Thoracic aorta (tissue), 2 donors: ENCODE measurements around the gene MAMSTR. TPM values are rescaled to one million over a fixed set of nuclear protein-coding genes. Genes with fewer than 3 reads are reported as not detected.
"Not testable (repeated sequence)": the region's sequence is repeated elsewhere in the genome, so short reads cannot be mapped to it uniquely, and the experiment has no call there.

Source experiments
- ATAC-seq: fragments of 150-250 bp; one replicate; pipeline ENCODE4 v1.8.0; 2017; ENCODE audit warnings: low read depth; ENCODE audit not compliant: insufficient number of reproducible peaks, low FRiP score
- DNase-seq: peaks from one replicate; pipeline ENCODE4 v3.0.0-alpha.2; 2020; ENCODE audit warnings: low spot score
- H3K27ac ChIP-seq, 2 donors: fragments of 200-600 bp; sonication (generic); 1 replicate in 1 of 2; 2 replicates in 1 of 2; pipeline ENCODE4 v1.5.1; 2016; ENCODE audit warnings: mild to moderate bottlenecking in 2 of 2, moderate library complexity in 2 of 2
- H3K27me3 ChIP-seq: fragments of 200-600 bp; sonication (generic); replicated peaks from 2 replicates; pipeline ENCODE4 v1.6.0; 2016; ENCODE audit warnings: mild to moderate bottlenecking; ENCODE audit not compliant: insufficient read depth
- H3K36me3 ChIP-seq: fragments of 200-600 bp; sonication (generic); one replicate; pipeline ENCODE4 v1.5.1; 2016
- H3K4me1 ChIP-seq, 2 donors: fragments of 200-600 bp; sonication (generic); 1 replicate in 1 of 2; 2 replicates in 1 of 2; pipeline versions ENCODE4 v1.5.1 to v1.6.0; 2016; ENCODE audit warnings: low read depth in 2 of 2, mild to moderate bottlenecking in 1 of 2; ENCODE audit not compliant: control insufficient read depth in 1 of 2
- H3K4me3 ChIP-seq: fragments of 200-600 bp; sonication (generic); 2 replicates; pipeline ENCODE4 v1.5.1; 2016; ENCODE audit warnings: mild to moderate bottlenecking
- H3K9me3 ChIP-seq: fragments of 200-600 bp; sonication (generic); 2 replicates; pipeline ENCODE4 v1.5.1; 2016
- CTCF ChIP-seq: fragments of 200-600 bp; sonication (generic); IDR thresholded peaks from one replicate; pipeline ENCODE4 v1.5.1; 2019; ENCODE audit warnings: antibody characterized with exemption
- total RNA-seq, 2 donors: library from RNA; depleted of rRNA; stranded (reverse); fragments of >200 nt; gene quantifications; one replicate each; pipeline versions ENCODE4 v1.1.0 to v1.2.3, GENCODE V29; 2016

The MAMSTR gene
- total RNA-seq, 2 donors from 2014 or later, result not detected

- DNase-seq (no peak), ATAC-seq (no peak)
- no peak overlapping the region for H3K27ac ChIP-seq
- TF ChIP-seq CTCF, result no peak
- H3K9me3 ChIP-seq, result no peaks in the 10 kb centered on the region
- H3K4me3 ChIP-seq, result no peak overlapping the region
- H3K27me3 ChIP-seq, result no peaks in the 10 kb centered on the region
- no peaks in the 10 kb centered on the region for H3K36me3 ChIP-seq
- H3K4me1 ChIP-seq, result no peaks in the 10 kb centered on the region
Observed at GRCh38 chr19:48681127-48681470, 38.4 kb downstream of the MAMSTR start.

- no peaks in the 10 kb centered on the region for H3K9me3 ChIP-seq
- H3K27ac ChIP-seq, result no peak overlapping the region
- no peak overlapping the region for H3K4me3 ChIP-seq
- H3K4me1 ChIP-seq, result no peaks in the 10 kb centered on the region
- no peaks in the 10 kb centered on the region for H3K27me3 ChIP-seq
- no peak for DNase-seq
- no peak for TF ChIP-seq CTCF
- ATAC-seq, result no peak
- H3K36me3 ChIP-seq, result no peaks in the 10 kb centered on the region
Observed at GRCh38 chr19:48680436-48681126, 38.9 kb downstream of the MAMSTR start.

GRCh38 chr19:48680006-48680405, 39.5 kb downstream of the MAMSTR start:
- not testable (repeated sequence) for H3K9me3 ChIP-seq, H3K36me3 ChIP-seq, H3K4me3 ChIP-seq, DNase-seq, H3K27ac ChIP-seq, H3K4me1 ChIP-seq, ATAC-seq, H3K27me3 ChIP-seq

- H3K4me3 ChIP-seq, result no peak overlapping the region
- H3K4me1 ChIP-seq, result peaks cover 0 to 3% of the 10 kb centered on the region in 2 donors
- H3K36me3 ChIP-seq, result no peaks in the 10 kb centered on the region
- H3K27me3 ChIP-seq, result no peaks in the 10 kb centered on the region
- no peak for TF ChIP-seq CTCF
- DNase-seq (no peak), ATAC-seq (no peak)
- no peak overlapping the region for H3K27ac ChIP-seq
- H3K9me3 ChIP-seq, result no peaks in the 10 kb centered on the region
Observed at GRCh38 chr19:48678201-48678600, 41.3 kb downstream of the MAMSTR start.

- Histone ChIP-seq H3K27ac (no peak overlapping the region), H3K4me3 (no peak overlapping the region), H3K36me3 (no peaks in the 10 kb centered on the region), H3K27me3 (no peaks in the 10 kb centered on the region), H3K4me1 (peaks cover 0 to 3% of the 10 kb centered on the region in 2 donors), H3K9me3 (no peaks in the 10 kb centered on the region)
- ATAC-seq, result no peak
- DNase-seq, result no peak
- no peak for TF ChIP-seq CTCF
Observed at GRCh38 chr19:48676887-48677286, 42.6 kb downstream of the MAMSTR start.

GRCh38 chr19:48676487-48676886, 43.0 kb downstream of the MAMSTR start:
- Histone ChIP-seq H3K27me3 (no peaks in the 10 kb centered on the region), H3K27ac (no peak overlapping the region), H3K9me3 (no peaks in the 10 kb centered on the region), H3K36me3 (no peaks in the 10 kb centered on the region), H3K4me1 (peaks cover 0 to 3% of the 10 kb centered on the region in 2 donors), H3K4me3 (no peak overlapping the region)
- ATAC-seq (no peak), DNase-seq (no peak)
- no peak for TF ChIP-seq CTCF
